ENCODE data around the gene USH2A.

USH2A gene

DNA sequence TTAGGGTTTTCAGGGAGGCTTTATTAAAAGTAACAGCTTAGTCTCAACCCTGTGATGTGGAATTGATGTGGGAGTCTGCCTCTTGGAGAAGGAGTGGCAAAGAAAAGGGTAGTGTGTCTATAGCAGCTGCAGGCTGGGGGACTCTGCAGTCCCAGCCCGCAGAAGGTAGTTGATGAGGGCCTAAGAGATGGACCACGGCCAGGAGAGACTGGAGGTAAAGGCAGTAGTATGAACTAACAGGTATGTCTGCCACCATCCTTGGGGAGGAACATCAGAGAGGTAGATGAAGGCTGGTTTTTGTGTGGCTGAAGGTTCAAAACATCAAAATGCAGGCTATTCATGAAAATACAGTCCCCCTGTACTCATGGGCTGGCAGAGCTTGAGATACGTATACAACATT lies 744.0 kb downstream of the USH2A start:
- H3K9me3 ChIP-seq (ENCODE audit: control insufficient read depth, low read length): no peaks in the 10 kb centered on the region
- 90 to 100% methylated on average over 2 to 3 of the region's 3 CpGs for WGBS, 2 experiments (ENCODE audit: insufficient coverage in 2 of 2)
- H3K4me3 ChIP-seq (ENCODE audit: extremely low read depth, insufficient read depth, low read length, poor library complexity, severe bottlenecking): no peak overlapping the region
- H3K4me1 ChIP-seq (ENCODE audit: control insufficient read depth, insufficient read depth, low read length, poor library complexity, severe bottlenecking): no peaks in the 10 kb centered on the region
- H3K36me3 ChIP-seq (ENCODE audit: control insufficient read depth, insufficient read depth, low read length): no peaks in the 10 kb centered on the region
- H3K27ac ChIP-seq (ENCODE audit: low read depth, low read length, severe bottlenecking): no peak overlapping the region

DNA sequence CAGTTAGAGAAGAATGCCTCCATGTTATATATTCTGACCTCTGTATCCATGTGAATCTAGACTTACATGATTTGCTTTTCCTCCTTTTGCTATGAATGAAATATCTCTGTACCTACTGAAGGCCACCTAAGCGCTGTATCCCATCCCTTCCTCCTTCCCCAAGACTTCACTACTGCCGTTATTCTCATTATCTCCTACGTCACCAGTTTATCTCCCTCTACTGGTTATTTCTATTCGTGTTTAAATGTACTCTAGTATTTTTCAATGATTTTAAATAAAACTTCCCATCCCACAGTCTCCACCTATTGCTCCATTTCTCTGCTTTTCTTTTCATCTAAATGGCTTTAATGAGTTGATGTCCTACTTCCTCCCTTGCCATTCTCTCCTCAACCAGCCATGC lies 746.1 kb downstream of the USH2A start:
- 83 to 91% methylated on average over 1 to 2 of the region's 4 CpGs for WGBS, 2 experiments (ENCODE audit: insufficient coverage in 2 of 2)

DNA sequence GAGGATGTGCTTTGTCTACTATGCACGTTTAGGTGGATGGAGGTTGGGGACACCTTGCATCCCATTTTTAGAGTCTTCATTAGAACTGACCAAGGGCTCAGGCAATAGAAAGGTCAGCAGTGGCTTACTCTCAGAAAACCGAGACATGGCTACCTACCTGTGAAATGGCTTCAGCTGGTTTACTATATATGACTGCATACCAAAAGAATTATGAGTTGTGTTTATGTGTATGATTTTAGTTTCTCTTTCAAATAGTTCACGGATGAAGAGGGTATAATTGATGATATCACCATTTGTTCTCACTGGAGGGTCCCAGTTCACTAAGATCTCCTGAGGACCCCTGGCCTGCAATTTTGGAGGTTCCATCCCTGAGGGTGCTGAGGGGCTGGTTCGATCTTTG lies 749.3 kb downstream of the USH2A start:
- Histone ChIP-seq H3K27ac (ENCODE audit: low read depth, low read length, severe bottlenecking) (no peak overlapping the region), H3K4me3 (ENCODE audit: extremely low read depth, insufficient read depth, low read length, poor library complexity, severe bottlenecking) (no peak overlapping the region), H3K9me3 (ENCODE audit: control insufficient read depth, low read length) (no peaks in the 10 kb centered on the region), H3K4me1 (ENCODE audit: control insufficient read depth, insufficient read depth, low read length, poor library complexity, severe bottlenecking) (no peaks in the 10 kb centered on the region), H3K36me3 (ENCODE audit: control insufficient read depth, insufficient read depth, low read length) (no peaks in the 10 kb centered on the region)
- 93 to 100% methylated on average over 2 of the region's 4 CpGs for WGBS, 2 experiments (ENCODE audit: insufficient coverage in 2 of 2)

More for the DNA sequence above, 746.1 kb downstream of the USH2A start:
- Histone ChIP-seq H3K9me3 (ENCODE audit: control insufficient read depth, low read length) (no peaks in the 10 kb centered on the region), H3K4me3 (ENCODE audit: extremely low read depth, insufficient read depth, low read length, poor library complexity, severe bottlenecking) (no peak overlapping the region), H3K4me1 (ENCODE audit: control insufficient read depth, insufficient read depth, low read length, poor library complexity, severe bottlenecking) (no peaks in the 10 kb centered on the region), H3K36me3 (ENCODE audit: control insufficient read depth, insufficient read depth, low read length) (no peaks in the 10 kb centered on the region), H3K27ac (ENCODE audit: low read depth, low read length, severe bottlenecking) (no peak overlapping the region)

DNA sequence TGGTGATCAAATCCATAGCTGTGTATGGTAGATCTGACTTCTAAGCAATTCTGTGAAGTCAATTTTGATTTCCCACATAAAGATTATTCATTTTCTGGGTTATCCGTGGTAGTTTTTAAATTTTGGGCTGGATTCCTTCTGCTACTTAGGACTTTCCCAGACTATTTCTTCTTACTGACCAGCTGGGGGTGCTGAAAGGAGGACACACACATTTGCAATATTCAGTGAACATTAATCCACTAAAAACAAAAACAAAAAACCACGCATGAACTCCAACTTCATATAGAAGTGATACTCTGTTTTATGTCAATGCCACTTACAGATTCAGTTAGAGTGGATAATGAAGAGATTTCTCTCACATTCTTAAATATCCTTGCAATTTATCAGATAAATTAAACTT lies 750.8 kb downstream of the USH2A start:
- no peak overlapping the region for H3K4me3 ChIP-seq (ENCODE audit: extremely low read depth, insufficient read depth, low read length, poor library complexity, severe bottlenecking)
- H3K4me1 ChIP-seq (ENCODE audit: control insufficient read depth, insufficient read depth, low read length, poor library complexity, severe bottlenecking): peaks cover 2% of the 10 kb centered on the region
- no CpG with 5 or more reads among the region's 2 CpGs for WGBS, 2 experiments (ENCODE audit: insufficient coverage in 2 of 2)
- no peaks in the 10 kb centered on the region for H3K36me3 ChIP-seq (ENCODE audit: control insufficient read depth, insufficient read depth, low read length)
- no peak overlapping the region for H3K27ac ChIP-seq (ENCODE audit: low read depth, low read length, severe bottlenecking)
- H3K9me3 ChIP-seq (ENCODE audit: control insufficient read depth, low read length): no peaks in the 10 kb centered on the region

DNA sequence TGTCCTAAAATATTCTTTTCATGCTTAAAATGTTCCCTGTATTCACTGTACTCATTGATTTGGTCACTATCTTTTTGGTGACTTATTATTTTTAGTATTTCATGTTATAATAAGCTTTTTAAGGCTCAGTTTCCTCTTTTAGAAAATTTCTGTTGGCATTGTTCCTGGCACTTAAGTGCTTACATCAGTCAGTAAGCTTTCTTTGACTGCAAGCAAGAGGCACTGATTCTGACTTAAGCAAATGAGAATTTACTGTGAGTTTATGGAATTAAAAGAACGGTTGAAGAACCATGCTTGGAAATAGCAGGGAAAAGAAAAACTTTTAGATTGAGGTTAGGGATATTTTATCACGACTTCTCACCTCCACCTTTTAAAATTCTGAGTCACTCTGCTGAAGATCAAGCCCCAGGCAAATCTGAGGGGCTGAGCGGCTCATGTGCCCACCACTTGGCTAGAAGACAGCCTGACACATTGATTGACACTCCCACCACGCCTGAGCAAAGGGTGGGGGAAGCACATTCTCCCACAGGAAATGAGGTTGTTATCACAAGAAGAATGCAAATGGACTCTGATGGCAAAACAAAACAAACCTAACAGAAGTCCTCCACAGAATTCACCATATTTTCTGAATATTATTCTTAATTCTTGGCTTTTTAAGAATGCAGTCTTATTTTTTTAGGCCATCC lies 753.3 kb downstream of the USH2A start:
- no peaks in the 10 kb centered on the region for H3K36me3 ChIP-seq (ENCODE audit: control insufficient read depth, insufficient read depth, low read length)
- no peaks in the 10 kb centered on the region for H3K9me3 ChIP-seq (ENCODE audit: control insufficient read depth, low read length)
- peaks cover 2% of the 10 kb centered on the region for H3K4me1 ChIP-seq (ENCODE audit: control insufficient read depth, insufficient read depth, low read length, poor library complexity, severe bottlenecking)
- H3K27ac ChIP-seq (ENCODE audit: low read depth, low read length, severe bottlenecking): no peak overlapping the region
- no peak overlapping the region for H3K4me3 ChIP-seq (ENCODE audit: extremely low read depth, insufficient read depth, low read length, poor library complexity, severe bottlenecking)
- 57% methylated on average over 1 of the region's 4 CpGs; no CpG with 5 or more reads in 1 of the 2 experiments for WGBS, 2 experiments (ENCODE audit: insufficient coverage in 2 of 2)

DNA sequence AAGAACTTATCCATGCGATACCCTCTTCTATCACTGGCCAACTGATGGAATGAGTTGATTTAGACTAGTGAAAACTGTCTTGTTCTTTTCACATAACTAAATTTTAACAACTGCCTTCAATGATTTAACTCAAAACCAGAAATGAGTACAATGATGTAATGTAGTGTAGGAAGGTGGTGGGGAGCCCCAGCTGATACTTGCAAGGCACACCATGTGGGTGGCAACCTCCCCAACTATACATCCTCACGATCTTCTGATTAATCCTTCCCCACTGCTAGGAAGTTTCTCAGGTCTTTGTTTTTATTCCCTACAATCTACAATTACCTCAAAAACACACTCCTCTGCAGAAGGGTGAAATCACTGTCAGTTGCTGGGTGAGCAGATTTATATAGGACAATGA lies 755.5 kb downstream of the USH2A start:
- no peaks in the 10 kb centered on the region for H3K36me3 ChIP-seq (ENCODE audit: control insufficient read depth, insufficient read depth, low read length)
- no peaks in the 10 kb centered on the region for H3K9me3 ChIP-seq (ENCODE audit: control insufficient read depth, low read length)
- H3K4me1 ChIP-seq (ENCODE audit: control insufficient read depth, insufficient read depth, low read length, poor library complexity, severe bottlenecking): peaks cover 2% of the 10 kb centered on the region
- H3K27ac ChIP-seq (ENCODE audit: low read depth, low read length, severe bottlenecking): no peak overlapping the region
- H3K4me3 ChIP-seq (ENCODE audit: extremely low read depth, insufficient read depth, low read length, poor library complexity, severe bottlenecking): no peak overlapping the region
- no CpG with 5 or more reads among the region's 2 CpGs for WGBS, 2 experiments (ENCODE audit: insufficient coverage in 2 of 2)

DNA sequence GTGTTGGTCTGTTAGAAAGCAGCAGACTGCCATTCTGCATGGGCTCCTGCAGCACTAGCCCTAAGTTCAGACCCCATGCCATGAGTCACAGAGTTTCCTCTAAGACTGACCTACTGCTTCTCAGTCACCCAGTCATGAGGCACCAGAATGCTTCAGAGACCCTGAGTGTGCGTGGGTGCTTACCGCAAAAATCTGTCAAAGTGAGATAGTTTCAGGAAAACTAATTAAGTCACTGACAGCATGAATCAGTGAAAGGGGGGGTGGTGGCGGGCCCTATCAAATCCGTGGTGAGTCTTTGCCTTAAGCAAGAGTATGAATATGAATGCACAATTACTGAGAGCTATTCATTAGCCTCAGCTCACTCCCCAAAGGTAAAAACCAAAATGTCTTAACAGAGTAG lies 758.0 kb downstream of the USH2A start:
- H3K9me3 ChIP-seq (ENCODE audit: control insufficient read depth, low read length): no peaks in the 10 kb centered on the region
- 84 to 100% methylated on average over 2 to 4 of the region's 4 CpGs for WGBS, 2 experiments (ENCODE audit: insufficient coverage in 2 of 2)
- no peak overlapping the region for H3K27ac ChIP-seq (ENCODE audit: low read depth, low read length, severe bottlenecking)
- H3K4me1 ChIP-seq (ENCODE audit: control insufficient read depth, insufficient read depth, low read length, poor library complexity, severe bottlenecking): peaks cover 2% of the 10 kb centered on the region
- no peak overlapping the region for H3K4me3 ChIP-seq (ENCODE audit: extremely low read depth, insufficient read depth, low read length, poor library complexity, severe bottlenecking)
- no peaks in the 10 kb centered on the region for H3K36me3 ChIP-seq (ENCODE audit: control insufficient read depth, insufficient read depth, low read length)

DNA sequence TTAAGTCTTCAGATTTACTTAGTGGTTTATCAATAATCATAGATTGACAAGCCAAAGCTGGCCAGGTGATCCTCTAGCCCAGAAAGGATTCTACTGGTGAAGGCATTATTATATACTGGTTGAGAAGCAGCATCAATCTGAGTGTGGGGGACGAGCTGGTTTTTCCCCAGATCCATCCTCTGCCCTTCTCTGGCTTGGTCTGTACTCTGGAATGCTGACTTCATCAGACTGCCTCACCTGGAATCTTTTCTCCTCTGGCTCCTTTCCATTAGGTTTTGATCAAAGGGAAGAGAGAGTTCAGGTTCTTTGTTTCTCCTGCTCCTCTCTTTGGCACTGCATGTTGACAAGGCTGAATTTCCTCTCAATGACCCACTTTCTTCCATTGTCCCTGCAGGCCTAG lies 762.2 kb downstream of the USH2A start:
- 80 to 100% methylated on average over 1 of the region's 1 CpG for WGBS, 2 experiments (ENCODE audit: insufficient coverage in 2 of 2)
- Histone ChIP-seq H3K4me3 (ENCODE audit: extremely low read depth, insufficient read depth, low read length, poor library complexity, severe bottlenecking) (no peak overlapping the region), H3K36me3 (ENCODE audit: control insufficient read depth, insufficient read depth, low read length) (no peaks in the 10 kb centered on the region), H3K27ac (ENCODE audit: low read depth, low read length, severe bottlenecking) (no peak overlapping the region), H3K9me3 (ENCODE audit: control insufficient read depth, low read length) (no peaks in the 10 kb centered on the region), H3K4me1 (ENCODE audit: control insufficient read depth, insufficient read depth, low read length, poor library complexity, severe bottlenecking) (no peaks in the 10 kb centered on the region)

DNA sequence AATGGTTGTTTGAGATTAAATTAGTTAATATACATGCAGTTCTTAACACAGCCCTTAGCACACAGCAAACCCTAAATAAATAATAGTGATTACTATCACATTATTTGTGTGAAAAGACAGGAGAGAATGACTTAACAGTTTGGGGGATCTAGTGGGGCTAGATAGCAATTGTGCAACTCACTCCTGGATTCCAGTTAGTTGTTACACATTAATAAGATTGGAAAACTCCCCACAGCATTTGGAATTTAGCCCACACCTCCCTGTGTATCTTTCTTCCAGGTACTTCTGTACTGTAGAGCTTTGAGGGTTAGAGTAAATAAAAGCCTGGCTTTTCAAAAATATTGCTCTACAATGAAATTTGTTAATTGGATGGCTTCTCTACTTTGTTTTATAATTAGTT lies 763.0 kb downstream of the USH2A start:
- no peaks in the 10 kb centered on the region for H3K4me1 ChIP-seq (ENCODE audit: control insufficient read depth, insufficient read depth, low read length, poor library complexity, severe bottlenecking)
- H3K9me3 ChIP-seq (ENCODE audit: control insufficient read depth, low read length): no peaks in the 10 kb centered on the region
- no peak overlapping the region for H3K27ac ChIP-seq (ENCODE audit: low read depth, low read length, severe bottlenecking)
- H3K4me3 ChIP-seq (ENCODE audit: extremely low read depth, insufficient read depth, low read length, poor library complexity, severe bottlenecking): no peak overlapping the region
- H3K36me3 ChIP-seq (ENCODE audit: control insufficient read depth, insufficient read depth, low read length): no peaks in the 10 kb centered on the region

DNA sequence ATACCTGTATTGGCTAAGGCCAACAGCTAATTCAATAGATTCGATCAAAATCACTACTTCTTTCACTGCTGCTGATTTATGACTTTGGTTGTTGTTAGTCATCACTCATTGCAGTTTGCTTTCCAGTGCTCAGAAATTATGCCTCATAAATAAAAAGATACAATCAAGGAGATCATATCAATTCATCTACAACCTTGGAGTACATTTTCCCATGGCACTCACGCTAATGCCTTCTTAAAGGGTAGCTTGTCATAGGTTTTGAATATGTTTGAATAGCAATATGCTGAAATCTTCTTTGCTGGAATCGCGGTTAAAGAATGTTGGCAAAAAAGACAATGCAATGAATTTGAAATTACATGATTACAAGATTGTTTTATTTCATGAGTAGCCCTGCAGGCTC lies 766.2 kb downstream of the USH2A start:
- Histone ChIP-seq H3K4me3 (ENCODE audit: extremely low read depth, insufficient read depth, low read length, poor library complexity, severe bottlenecking) (no peak overlapping the region), H3K27ac (ENCODE audit: low read depth, low read length, severe bottlenecking) (no peak overlapping the region), H3K36me3 (ENCODE audit: control insufficient read depth, insufficient read depth, low read length) (no peaks in the 10 kb centered on the region), H3K9me3 (ENCODE audit: control insufficient read depth, low read length) (no peaks in the 10 kb centered on the region), H3K4me1 (ENCODE audit: control insufficient read depth, insufficient read depth, low read length, poor library complexity, severe bottlenecking) (no peaks in the 10 kb centered on the region)
- 77 to 89% methylated on average over 2 of the region's 4 CpGs for WGBS, 2 experiments (ENCODE audit: insufficient coverage in 2 of 2)

DNA sequence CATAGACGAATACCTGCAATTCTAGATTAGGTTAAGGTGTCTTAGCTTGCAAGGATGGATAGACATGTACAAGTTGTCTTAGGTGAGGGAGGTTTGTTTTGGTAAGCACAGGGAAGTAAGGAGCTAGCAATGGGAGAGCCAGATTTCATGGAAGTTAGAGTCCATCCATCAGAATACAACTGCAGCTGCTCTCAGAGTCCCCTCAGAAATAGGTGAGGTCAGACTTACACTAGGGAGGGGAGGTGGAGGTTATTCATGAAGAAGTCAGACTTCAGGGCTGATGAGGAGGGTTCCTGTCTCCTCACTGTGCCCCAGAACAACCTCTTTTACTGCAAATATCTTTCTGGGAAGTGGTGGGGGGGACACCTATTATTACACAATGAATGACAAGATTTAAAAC lies 770.9 kb downstream of the USH2A start:
- Histone ChIP-seq H3K36me3 (ENCODE audit: control insufficient read depth, insufficient read depth, low read length) (no peaks in the 10 kb centered on the region), H3K27ac (ENCODE audit: low read depth, low read length, severe bottlenecking) (no peak overlapping the region), H3K4me1 (ENCODE audit: control insufficient read depth, insufficient read depth, low read length, poor library complexity, severe bottlenecking) (no peaks in the 10 kb centered on the region), H3K9me3 (ENCODE audit: control insufficient read depth, low read length) (no peaks in the 10 kb centered on the region), H3K4me3 (ENCODE audit: extremely low read depth, insufficient read depth, low read length, poor library complexity, severe bottlenecking) (no peak overlapping the region)
- 33 to 80% methylated on average over 1 of the region's 1 CpG for WGBS, 2 experiments (ENCODE audit: insufficient coverage in 2 of 2)
